OCI-LY1 (cell line): ENCODE data around the gene ST6GALNAC3.

ENCODE experiments used
- H2AFZ ChIP-seq: fragments of 200-600 bp; sonication (generic), shearing (Covaris generic); 2 replicates; pipeline ENCODE4 v1.6.0; 2014; ENCODE audit warnings: antibody characterized with exemption, mild to moderate bottlenecking, low read length
- H3F3A ChIP-seq: fragments of 200-600 bp; sonication (generic), shearing (Covaris generic); 2 replicates; pipeline ENCODE4 v1.6.0; 2014; ENCODE audit warnings: mild to moderate bottlenecking, antibody characterized with exemption, low read length, moderate library complexity; ENCODE audit not compliant: insufficient read depth
- H3K27ac ChIP-seq: fragments of 200-600 bp; sonication (generic); 2 replicates; pipeline ENCODE4 v1.5.1; 2014; ENCODE audit warnings: low read length, mixed run types, mild to moderate bottlenecking, low read depth; ENCODE audit not compliant: poor library complexity, severe bottlenecking
- H3K27me3 ChIP-seq: fragments of 200-600 bp; sonication (generic); 2 replicates; pipeline ENCODE4 v1.6.0; 2014; ENCODE audit warnings: antibody characterized with exemption, mild to moderate bottlenecking, low read length, moderate library complexity; ENCODE audit not compliant: insufficient read depth
- H3K36me3 ChIP-seq: fragments of 200-600 bp; sonication (generic); 2 replicates; pipeline ENCODE4 v1.6.1; 2014; ENCODE audit warnings: mild to moderate bottlenecking, antibody characterized with exemption, low read length, moderate library complexity, mixed read lengths; ENCODE audit not compliant: insufficient read depth
- H3K4me1 ChIP-seq: fragments of 200-600 bp; sonication (generic); 2 replicates; pipeline ENCODE4 v1.5.1; 2014; ENCODE audit warnings: mild to moderate bottlenecking, low read length, moderate library complexity; ENCODE audit not compliant: insufficient read depth, severe bottlenecking
- H3K4me2 ChIP-seq: fragments of 200-600 bp; sonication (generic), shearing (Covaris generic); 2 replicates; pipeline ENCODE4 v1.6.1; 2014; ENCODE audit warnings: low read length
- H3K4me3 ChIP-seq: fragments of 200-600 bp; sonication (generic); 2 replicates; pipeline ENCODE4 v1.5.1; 2014; ENCODE audit warnings: low read length, low read depth, mild to moderate bottlenecking, mixed read lengths; ENCODE audit not compliant: poor library complexity, severe bottlenecking
- H3K79me2 ChIP-seq: fragments of 200-600 bp; shearing (Covaris generic); 2 replicates; pipeline ENCODE4 v1.6.1; 2016; ENCODE audit warnings: mixed run types, low read length, mixed read lengths; ENCODE audit not compliant: insufficient read depth
- H3K9ac ChIP-seq: fragments of 200-600 bp; sonication (generic), shearing (Covaris generic); 2 replicates; pipeline ENCODE4 v1.6.1; 2014; ENCODE audit warnings: mild to moderate bottlenecking, low read length, mixed read lengths
- H3K9me2 ChIP-seq: fragments of 200-600 bp; sonication (generic), shearing (Covaris generic); 2 replicates; pipeline ENCODE4 v1.6.1; 2014; ENCODE audit warnings: low read depth, mild to moderate bottlenecking, low read length, mixed read lengths
- H3K9me3 ChIP-seq: fragments of 200-600 bp; shearing (Covaris generic); 2 replicates; pipeline ENCODE4 v1.6.1; 2014; ENCODE audit warnings: low read length, mixed read lengths
- H4K20me1 ChIP-seq: fragments of 200-600 bp; sonication (generic), shearing (Covaris generic); 2 replicates; pipeline ENCODE4 v1.6.0; 2016; ENCODE audit warnings: mild to moderate bottlenecking, low read length; ENCODE audit not compliant: insufficient read depth
- CTCF ChIP-seq: fragments of 200-600 bp; sonication (generic), shearing (Covaris generic); IDR thresholded peaks from 2 replicates; pipeline ENCODE4 v1.5.1; 2017; ENCODE audit warnings: mild to moderate bottlenecking, antibody characterized with exemption, low read length, moderate library complexity, mixed read lengths
- EZH2 ChIP-seq: fragments of 200-600 bp; sonication (generic), shearing (Covaris generic); IDR thresholded peaks from 2 replicates; pipeline ENCODE4 v1.8.0; 2017; ENCODE audit warnings: borderline replicate concordance, mixed run types, mild to moderate bottlenecking, antibody characterized with exemption, low read length, moderate library complexity, mixed read lengths

ST6GALNAC3 gene

GRCh38 chr1:76668046-76668445, 593.5 kb downstream of the ST6GALNAC3 start:
- H3K9ac ChIP-seq: no peak overlapping the region
- H3K4me1 ChIP-seq: no peaks in the 10 kb centered on the region
- no peaks in the 10 kb centered on the region for H3K9me3 ChIP-seq
- TF ChIP-seq CTCF (no peak), EZH2 (no peak)
- H3K36me3 ChIP-seq: no peaks in the 10 kb centered on the region
- H4K20me1 ChIP-seq: no peaks in the 10 kb centered on the region
- H3K27ac ChIP-seq: no peak overlapping the region
- no peak overlapping the region for H3K4me3 ChIP-seq
- H2AFZ ChIP-seq: no peak overlapping the region
- no peak overlapping the region; the same call in 1 of the 2 replicates for H3K4me2 ChIP-seq
- no peaks in the 10 kb centered on the region for H3K9me2 ChIP-seq
- H3F3A ChIP-seq: no peaks in the 10 kb centered on the region
- H3K27me3 ChIP-seq: no peaks in the 10 kb centered on the region
- H3K79me2 ChIP-seq: no peaks in the 10 kb centered on the region

GRCh38 chr1:76669131-76669530, 594.6 kb downstream of the ST6GALNAC3 start:
- Histone ChIP-seq H3F3A (no peaks in the 10 kb centered on the region), H3K9me2 (no peaks in the 10 kb centered on the region), H3K9me3 (no peaks in the 10 kb centered on the region), H3K36me3 (no peaks in the 10 kb centered on the region), H3K27ac (no peak overlapping the region), H3K9ac (no peak overlapping the region), H2AFZ (no peak overlapping the region), H3K4me2 (no peak overlapping the region), H4K20me1 (no peaks in the 10 kb centered on the region), H3K4me3 (no peak overlapping the region), H3K27me3 (no peaks in the 10 kb centered on the region), H3K4me1 (no peaks in the 10 kb centered on the region), H3K79me2 (no peaks in the 10 kb centered on the region)
- TF ChIP-seq EZH2: no peak
- TF ChIP-seq CTCF: no peak

- Histone ChIP-seq H3K9me3 (no peaks in the 10 kb centered on the region), H3K9ac (no peak overlapping the region), H3K4me1 (no peaks in the 10 kb centered on the region), H2AFZ (no peak overlapping the region), H3K27me3 (no peaks in the 10 kb centered on the region), H3K27ac (no peak overlapping the region), H3F3A (no peaks in the 10 kb centered on the region), H3K79me2 (no peaks in the 10 kb centered on the region), H4K20me1 (no peaks in the 10 kb centered on the region), H3K9me2 (no peaks in the 10 kb centered on the region), H3K36me3 (no peaks in the 10 kb centered on the region), H3K4me2 (no peak overlapping the region), H3K4me3 (no peak overlapping the region)
- no peak for TF ChIP-seq CTCF
- no peak for TF ChIP-seq EZH2
Observed at GRCh38 chr1:76669624-76670315, 595.2 kb downstream of the ST6GALNAC3 start.
